Mesenchymal stem cell (in vitro differentiated cells and primary cell): ENCODE results near the gene OPCML.

ENCODE experiments used
- DNase-seq: peaks from one replicate; pipeline ENCODE4 v3.0.0-alpha.2; 2013
- H2AFZ ChIP-seq: one replicate; pipeline ENCODE4 v1.6.1; 2013; ENCODE audit warnings: low read depth, mild to moderate bottlenecking, control low read depth, inconsistent platforms, low read length, moderate library complexity
- H2AK5ac ChIP-seq: 2 replicates; pipeline ENCODE4 v1.6.1; 2013; ENCODE audit warnings: low read length, moderate library complexity, mild to moderate bottlenecking, inconsistent platforms; ENCODE audit not compliant: severe bottlenecking
- H2BK120ac ChIP-seq: one replicate; pipeline ENCODE4 v1.6.1; 2013; ENCODE audit warnings: low read depth, mild to moderate bottlenecking, inconsistent platforms, low read length, moderate library complexity
- H2BK12ac ChIP-seq, 2 experiments: one replicate each; pipeline ENCODE4 v1.6.1; 2013; ENCODE audit warnings: inconsistent platforms in 2 of 2, low read length in 2 of 2, mild to moderate bottlenecking in 2 of 2, moderate library complexity in 2 of 2, control low read depth in 1 of 2
- H2BK15ac ChIP-seq: one replicate; pipeline ENCODE4 v1.6.1; 2013; ENCODE audit warnings: mild to moderate bottlenecking, low read depth, inconsistent platforms; ENCODE audit not compliant: poor library complexity, severe bottlenecking
- H2BK5ac ChIP-seq: 2 replicates; pipeline ENCODE4 v1.6.1; 2013; ENCODE audit warnings: low read depth, mild to moderate bottlenecking, low read length, control low read depth, inconsistent platforms; ENCODE audit not compliant: poor library complexity, severe bottlenecking
- H3K14ac ChIP-seq, 2 experiments: one replicate each; pipeline ENCODE4 v1.6.1; 2013; ENCODE audit warnings: inconsistent platforms in 2 of 2, low read length in 2 of 2, control low read depth in 1 of 2, mild to moderate bottlenecking in 1 of 2, moderate library complexity in 1 of 2
- H3K18ac ChIP-seq, 2 experiments: one replicate each; pipeline ENCODE4 v1.6.1; 2013; ENCODE audit warnings: inconsistent platforms in 2 of 2, low read length in 2 of 2, control low read depth in 1 of 2, low read depth in 1 of 2, mild to moderate bottlenecking in 1 of 2
- H3K23ac ChIP-seq, 2 experiments: one replicate each; pipeline ENCODE4 v1.6.1; 2013; ENCODE audit warnings: inconsistent platforms in 2 of 2, low read length in 2 of 2, mild to moderate bottlenecking in 2 of 2, moderate library complexity in 2 of 2, control low read depth in 1 of 2
- H3K27ac ChIP-seq: 2 replicates; pipeline ENCODE4 v1.5.1; 2013; ENCODE audit warnings: mild to moderate bottlenecking, moderate library complexity, low read length, control low read depth, inconsistent platforms; ENCODE audit not compliant: poor library complexity, severe bottlenecking
- H3K27me3 ChIP-seq, 2 experiments: 2 replicates each; pipeline versions ENCODE4 v1.6.1 to v1.7.0; 2013; ENCODE audit warnings: low read length in 2 of 2, mild to moderate bottlenecking in 2 of 2, moderate library complexity in 2 of 2, control low read depth in 1 of 2, inconsistent platforms in 1 of 2; ENCODE audit not compliant: control insufficient read depth in 1 of 2, insufficient read depth in 1 of 2
- H3K36me3 ChIP-seq, 2 experiments: 2 replicates each; pipeline versions ENCODE4 v1.6.1 to v1.7.0; 2013; ENCODE audit warnings: low read length in 2 of 2, control low read depth in 1 of 2, inconsistent platforms in 1 of 2, low read depth in 1 of 2, mild to moderate bottlenecking in 1 of 2; ENCODE audit not compliant: insufficient read depth in 2 of 2, control insufficient read depth in 1 of 2
- H3K4ac ChIP-seq, 2 experiments: one replicate each; pipeline ENCODE4 v1.6.1; 2013; ENCODE audit warnings: inconsistent platforms in 2 of 2, low read length in 2 of 2, mild to moderate bottlenecking in 2 of 2, moderate library complexity in 2 of 2, control low read depth in 1 of 2, low read depth in 1 of 2
- H3K4me1 ChIP-seq: 2 replicates; pipeline ENCODE4 v1.6.1; 2013; ENCODE audit warnings: low read depth, low read length, control low read depth; ENCODE audit not compliant: control insufficient read depth, insufficient read depth
- H3K4me2 ChIP-seq: 2 replicates; pipeline ENCODE4 v1.6.1; 2013; ENCODE audit warnings: low read length, mild to moderate bottlenecking, inconsistent platforms; ENCODE audit not compliant: poor library complexity, severe bottlenecking
- H3K4me3 ChIP-seq, 2 experiments: 2 replicates each; pipeline versions ENCODE4 v1.5.1 to v1.7.0; 2013; ENCODE audit warnings: low read length in 2 of 2, mild to moderate bottlenecking in 2 of 2, control low read depth in 1 of 2, low read depth in 1 of 2; ENCODE audit not compliant: insufficient read depth in 1 of 2
- H3K79me1 ChIP-seq: replicated peaks from 2 replicates; pipeline ENCODE4 v1.6.1; 2013; ENCODE audit warnings: mild to moderate bottlenecking, control low read depth, low read length, inconsistent platforms; ENCODE audit not compliant: poor library complexity, severe bottlenecking
- H3K9ac ChIP-seq: 2 replicates; pipeline ENCODE4 v1.7.0; 2013; ENCODE audit warnings: mild to moderate bottlenecking, low read length, moderate library complexity
- H3K9me3 ChIP-seq: 2 replicates; pipeline ENCODE4 v1.7.0; 2013; ENCODE audit warnings: mild to moderate bottlenecking, low read length; ENCODE audit not compliant: control insufficient read depth
- H4K8ac ChIP-seq: one replicate; pipeline ENCODE4 v1.6.1; 2013; ENCODE audit warnings: inconsistent platforms, mild to moderate bottlenecking, low read length, moderate library complexity
- H4K91ac ChIP-seq: one replicate; pipeline ENCODE4 v1.6.1; 2013; ENCODE audit warnings: mild to moderate bottlenecking, low read length, inconsistent platforms
- WGBS: methylation state at CpG from one replicate; pipeline ENCODE4 v1.1.7; 2013; ENCODE audit warnings: mixed read lengths; 5-methylcytosine and 5-hydroxymethylcytosine counted together

OPCML gene

GRCh38 chr11:132714859-132715440 lies 817.4 kb downstream of the OPCML start:
- WGBS: 68% methylated on average over 3 of the region's 4 CpGs
- Histone ChIP-seq H2BK120ac (no peak overlapping the region), H2BK5ac (no peak overlapping the region), H3K4me2 (no peak overlapping the region), H3K27me3 (no peaks in the 10 kb centered on the region), H3K14ac (no peak overlapping the region), H2BK12ac (no peak overlapping the region), H3K23ac (no peak overlapping the region), H2AK5ac (no peak overlapping the region), H3K36me3 (no peaks in the 10 kb centered on the region), H4K8ac (no peak overlapping the region), H3K4me3 (no peak overlapping the region), H3K9ac (no peak overlapping the region), H3K9me3 (no peaks in the 10 kb centered on the region), H2AFZ (no peak overlapping the region), H3K4me1 (no peaks in the 10 kb centered on the region), H3K27ac (no peak overlapping the region), H3K79me1 (no peaks in the 10 kb centered on the region), H3K4ac (no peak overlapping the region), H4K91ac (no peak overlapping the region), H2BK15ac (no peak overlapping the region), H3K18ac (no peak overlapping the region)
- DNase-seq: no peak

- Histone ChIP-seq H3K9me3 (no peaks in the 10 kb centered on the region), H3K4ac (no peak overlapping the region), H3K14ac (no peak overlapping the region), H3K27ac (no peak overlapping the region), H3K4me1 (no peaks in the 10 kb centered on the region), H3K27me3 (no peaks in the 10 kb centered on the region), H3K23ac (no peak overlapping the region), H4K91ac (no peak overlapping the region), H3K79me1 (no peaks in the 10 kb centered on the region), H3K18ac (no peak overlapping the region), H2AFZ (no peak overlapping the region), H2BK5ac (no peak overlapping the region), H3K9ac (no peak overlapping the region), H2BK15ac (no peak overlapping the region), H2BK120ac (no peak overlapping the region), H2AK5ac (no peak overlapping the region), H3K36me3 (no peaks in the 10 kb centered on the region), H4K8ac (no peak overlapping the region), H3K4me2 (no peak overlapping the region), H3K4me3 (no peak overlapping the region), H2BK12ac (no peak overlapping the region)
- DNase-seq: no peak
- WGBS: 92% methylated on average over 14 of the region's 15 CpGs
Measured at GRCh38 chr11:132712466-132712865, 819.8 kb downstream of the OPCML start.

- Histone ChIP-seq H3K9me3 (peaks cover 17% of the 10 kb centered on the region), H3K4me2 (no peak overlapping the region), H4K91ac (no peak overlapping the region), H3K27ac (no peak overlapping the region), H2AK5ac (no peak overlapping the region), H3K18ac (no peak overlapping the region), H2AFZ (no peak overlapping the region), H2BK12ac (no peak overlapping the region), H3K27me3 (no peaks in the 10 kb centered on the region), H3K9ac (no peak overlapping the region), H2BK5ac (no peak overlapping the region), H3K36me3 (no peaks in the 10 kb centered on the region), H4K8ac (no peak overlapping the region), H3K4me1 (no peaks in the 10 kb centered on the region), H3K4ac (no peak overlapping the region), H3K14ac (no peak overlapping the region), H2BK120ac (no peak overlapping the region), H3K4me3 (no peak overlapping the region), H3K23ac (no peak overlapping the region), H3K79me1 (no peaks in the 10 kb centered on the region), H2BK15ac (no peak overlapping the region)
- DNase-seq: no peak
- 77% methylated on average over 5 of the region's 5 CpGs for WGBS
Measured at GRCh38 chr11:132704781-132705375, 827.4 kb downstream of the OPCML start.

DNA sequence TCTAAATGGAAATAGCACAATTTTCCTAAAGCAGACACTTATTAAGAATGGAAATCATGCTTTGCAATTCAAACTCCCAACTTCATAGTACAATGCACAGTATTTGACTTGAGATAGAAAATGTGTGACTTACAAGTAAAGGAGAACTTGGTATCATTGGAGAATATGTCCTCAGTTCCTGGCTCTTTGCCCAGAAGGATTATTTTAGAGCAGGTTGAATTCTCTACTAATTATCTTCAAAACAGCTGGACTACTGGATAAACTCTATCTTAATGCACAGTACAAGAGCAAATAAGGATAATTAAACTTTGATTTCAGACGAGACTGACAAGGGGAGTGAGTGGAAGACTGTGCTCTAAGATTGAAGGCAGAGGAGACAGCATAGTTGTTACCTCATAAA lies 839.4 kb downstream of the OPCML start:
- Histone ChIP-seq H3K18ac (no peak overlapping the region), H3K27ac (no peak overlapping the region), H3K79me1 (no peaks in the 10 kb centered on the region), H3K4me2 (no peak overlapping the region), H3K36me3 (no peaks in the 10 kb centered on the region), H3K4me1 (no peaks in the 10 kb centered on the region), H4K91ac (no peak overlapping the region), H3K9ac (no peak overlapping the region), H2AK5ac (no peak overlapping the region), H4K8ac (no peak overlapping the region), H3K4ac (no peak overlapping the region), H2BK120ac (no peak overlapping the region), H3K9me3 (no peaks in the 10 kb centered on the region), H3K14ac (no peak overlapping the region), H3K27me3 (no peaks in the 10 kb centered on the region), H3K23ac (no peak overlapping the region), H2BK5ac (no peak overlapping the region), H3K4me3 (no peak overlapping the region), H2AFZ (no peak overlapping the region), H2BK12ac (no peak overlapping the region), H2BK15ac (no peak overlapping the region)
- DNase-seq: no peak
- 33% methylated on average over 1 of the region's 1 CpG for WGBS
